Ammon's horn (tissue), 1 donor: Measurements from ENCODE around the gene GPRC5B.

Experiments used
- DNase-seq: peaks from one replicate; pipeline ENCODE4 v3.0.0-alpha.2; 2016; ENCODE audit warnings: low spot score

Gene GPRC5B

DNA sequence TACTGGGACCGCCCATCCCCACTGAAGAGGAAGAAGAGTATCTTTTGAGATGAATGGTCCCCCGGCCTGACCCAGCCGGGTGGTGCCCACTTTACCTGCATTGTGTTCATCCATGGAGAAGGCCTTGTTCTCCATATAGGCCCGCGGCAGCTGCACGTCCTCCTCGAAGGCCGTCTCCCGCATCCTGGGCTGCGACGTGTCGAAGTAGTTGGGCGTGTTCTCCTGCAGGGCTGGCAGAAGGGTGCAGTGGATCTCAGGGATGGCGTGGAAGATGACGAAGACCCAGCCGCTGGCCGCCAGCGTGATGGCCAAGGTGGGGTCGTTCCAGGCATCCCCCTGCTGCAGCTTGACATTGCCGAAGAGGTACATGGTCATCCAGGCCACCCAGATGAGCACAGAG is 12.9 kb downstream of the GPRC5B start:
- no peak for DNase-seq

DNA sequence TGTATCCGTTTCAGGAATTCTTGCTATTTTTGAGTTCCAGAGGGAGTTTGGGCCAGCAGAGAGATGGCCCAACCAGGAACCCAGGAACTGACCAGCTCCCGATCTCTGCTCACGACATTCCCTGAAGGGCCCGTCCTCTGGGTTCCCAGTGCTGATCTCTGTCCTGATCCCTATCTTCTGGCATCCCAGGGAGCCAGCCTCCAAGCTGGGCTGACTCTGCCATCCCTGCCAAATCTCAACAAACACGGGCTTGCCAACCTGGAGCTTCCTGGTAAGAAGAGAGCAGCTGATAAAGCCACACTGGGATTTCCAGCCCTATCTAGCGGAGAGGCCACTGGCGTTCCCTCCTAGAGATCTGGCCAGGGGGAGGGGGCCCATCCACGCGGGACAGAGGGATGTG is 16.2 kb downstream of the GPRC5B start:
- DNase-seq = no peak

DNA sequence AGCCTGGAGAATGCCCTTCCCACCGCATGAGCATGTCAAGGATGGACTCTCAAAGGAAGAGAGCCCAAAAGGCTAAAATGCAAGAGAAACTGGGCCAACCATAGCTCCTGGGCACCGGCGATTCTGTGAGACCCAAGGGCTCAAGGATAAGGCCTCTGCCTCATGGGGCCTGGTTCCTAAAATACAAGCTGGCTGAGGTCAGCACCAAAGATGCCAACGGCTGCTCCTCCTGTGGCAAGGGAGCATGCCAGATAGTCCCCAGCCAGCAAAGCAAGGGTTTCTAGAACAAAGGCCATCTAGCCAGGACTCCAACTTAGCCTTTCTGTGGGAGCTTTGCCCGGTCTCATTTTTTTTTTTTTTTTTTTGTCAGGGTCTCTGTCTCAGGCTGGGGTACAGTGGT is 20.1 kb downstream of the GPRC5B start:
- DNase-seq = no peak

DNA sequence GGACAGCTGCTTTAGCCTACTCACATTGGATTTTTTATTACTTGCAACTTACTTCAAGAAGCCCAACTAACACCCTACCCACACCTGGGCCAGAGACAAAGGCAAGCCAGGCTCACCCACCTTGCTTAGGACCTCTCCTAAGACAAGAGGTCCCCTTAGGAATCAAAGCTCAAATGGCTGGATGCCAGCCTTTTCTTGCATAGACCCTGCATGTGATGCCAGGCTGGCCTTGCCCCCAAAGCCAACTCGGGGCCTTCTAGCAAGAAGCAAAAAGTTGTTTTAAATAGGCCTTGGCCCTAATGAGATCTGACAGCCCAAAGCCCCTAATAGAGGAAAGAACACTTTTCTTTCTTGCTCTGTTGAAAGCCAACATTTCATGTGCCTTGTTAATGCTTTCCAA is 20.7 kb downstream of the GPRC5B start:
- DNase-seq = no peak

DNA sequence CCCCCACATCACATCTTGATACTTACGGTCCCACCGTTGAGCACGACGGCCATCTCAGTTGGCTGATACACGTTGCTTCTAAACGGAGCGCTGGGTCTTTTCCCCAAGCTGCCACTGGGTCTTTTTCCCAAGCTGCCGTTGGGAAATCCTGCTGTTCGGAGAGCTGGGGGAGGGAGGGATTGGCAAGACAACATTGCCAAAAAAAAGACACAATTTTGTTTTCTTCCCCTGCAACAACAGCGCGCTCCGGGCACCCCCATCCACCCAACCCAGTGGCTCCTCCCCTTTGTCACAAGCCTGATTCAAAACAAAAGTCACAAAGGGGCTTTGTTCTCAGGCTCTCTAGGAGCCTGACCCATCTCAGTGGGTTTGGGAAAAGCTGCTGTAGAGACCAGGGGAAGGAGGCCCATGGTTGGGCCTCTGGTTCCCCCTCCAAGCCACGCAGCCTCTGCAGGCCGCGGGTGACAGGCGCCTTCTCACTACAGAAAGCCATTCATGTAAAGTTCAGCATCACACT is 22.8 kb downstream of the GPRC5B start:
- peak; percentile 94 for DNase-seq

DNA sequence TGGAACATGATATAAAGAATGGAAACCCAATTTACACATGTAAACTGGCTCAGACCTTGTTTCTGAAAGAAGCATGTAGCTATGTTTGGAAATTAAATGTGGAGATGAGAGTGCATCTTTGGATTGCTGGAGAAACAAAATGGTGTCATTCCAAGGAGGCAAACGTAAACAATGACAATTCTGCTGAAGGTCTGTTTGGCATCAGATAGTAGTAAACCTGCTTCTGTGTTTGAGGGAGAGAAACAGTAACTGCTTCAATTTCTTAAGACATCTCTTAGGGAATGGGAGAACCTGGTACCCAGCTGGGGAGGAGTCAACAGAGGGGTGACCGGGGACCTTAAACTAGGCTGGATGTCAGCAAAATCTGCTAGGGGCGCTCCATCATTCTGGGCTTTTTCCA is 23.5 kb downstream of the GPRC5B start:
- no peak for DNase-seq

DNA sequence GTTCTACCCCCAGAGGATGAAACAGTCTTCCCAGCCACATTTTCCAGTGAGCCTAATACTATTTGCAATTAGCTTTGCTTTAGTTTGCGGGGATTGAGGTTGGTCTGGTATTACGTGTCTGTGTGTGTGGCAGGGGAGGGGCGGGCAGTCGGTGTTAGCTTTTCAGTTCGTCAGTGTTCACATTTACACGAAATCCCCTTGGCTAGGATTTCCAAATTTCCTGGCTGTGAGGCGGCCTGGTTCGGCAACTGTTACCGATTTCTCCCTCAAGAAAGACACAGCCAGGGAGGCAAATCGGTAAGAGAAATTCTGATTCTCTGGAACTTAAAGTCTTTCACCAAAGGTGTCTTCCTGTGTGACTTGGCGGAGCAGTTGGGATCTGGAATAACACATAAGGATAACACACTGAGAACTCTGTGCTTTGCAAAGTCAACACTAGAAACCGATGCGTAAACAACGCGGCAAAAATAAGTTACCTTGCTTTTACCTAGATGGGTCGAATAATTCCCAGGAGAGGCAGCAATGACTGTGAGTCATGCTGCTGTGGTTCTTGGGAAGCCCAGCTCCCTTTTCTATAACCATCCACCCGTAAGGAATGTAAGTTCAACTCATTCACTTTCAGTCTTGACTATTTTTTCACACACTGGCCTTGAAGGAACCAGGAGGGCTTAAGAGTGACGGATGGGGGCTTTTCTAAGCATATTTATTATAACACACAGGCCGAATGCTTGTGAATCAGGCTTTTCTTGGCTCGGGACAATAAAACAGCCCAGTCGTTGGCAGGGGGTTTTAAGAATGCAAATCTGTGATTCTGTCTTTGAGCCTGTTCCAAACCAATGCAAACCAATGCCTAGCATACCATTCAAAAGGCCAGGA is 24.2 kb downstream of the GPRC5B start:
- DNase-seq = no peak

DNA sequence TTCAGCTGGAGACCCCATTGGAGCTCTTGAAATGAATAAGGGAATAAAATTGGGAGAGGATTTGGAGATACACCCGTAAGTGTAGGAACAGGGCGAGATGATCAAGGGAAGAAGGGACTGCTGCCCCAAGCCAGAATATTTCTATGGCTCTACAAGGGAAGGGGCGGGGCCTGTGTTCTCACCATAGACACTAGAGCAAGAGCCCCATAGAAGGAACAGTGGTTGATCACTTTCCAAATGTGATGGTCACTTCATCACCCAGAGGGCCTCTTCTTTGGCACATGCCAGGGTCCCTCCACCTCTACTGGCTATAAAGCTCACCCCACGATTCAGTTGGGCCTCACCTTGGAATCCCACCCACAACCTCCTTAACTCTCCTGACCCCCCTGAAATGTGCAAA is 25.0 kb downstream of the GPRC5B start:
- DNase-seq = no peak

DNA sequence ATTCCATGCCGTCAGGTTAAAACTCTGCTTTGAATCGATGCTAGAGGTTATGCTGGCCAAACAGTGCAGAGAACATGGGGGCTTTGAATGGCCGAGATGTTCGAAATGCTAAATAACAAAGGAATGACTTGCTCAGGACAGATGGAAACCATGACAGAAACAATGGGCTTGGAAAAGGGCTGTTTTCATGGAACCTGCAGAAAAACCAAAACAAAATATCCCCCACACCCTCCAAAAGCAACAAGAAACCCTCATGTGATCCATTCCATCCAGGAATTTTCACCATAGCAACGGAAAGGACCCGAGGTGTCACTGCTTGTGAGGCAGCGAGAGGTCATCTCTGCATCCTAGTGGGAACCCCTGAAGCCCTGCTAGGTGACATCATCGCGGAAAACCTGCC is 25.5 kb downstream of the GPRC5B start:
- no peak for DNase-seq

DNA sequence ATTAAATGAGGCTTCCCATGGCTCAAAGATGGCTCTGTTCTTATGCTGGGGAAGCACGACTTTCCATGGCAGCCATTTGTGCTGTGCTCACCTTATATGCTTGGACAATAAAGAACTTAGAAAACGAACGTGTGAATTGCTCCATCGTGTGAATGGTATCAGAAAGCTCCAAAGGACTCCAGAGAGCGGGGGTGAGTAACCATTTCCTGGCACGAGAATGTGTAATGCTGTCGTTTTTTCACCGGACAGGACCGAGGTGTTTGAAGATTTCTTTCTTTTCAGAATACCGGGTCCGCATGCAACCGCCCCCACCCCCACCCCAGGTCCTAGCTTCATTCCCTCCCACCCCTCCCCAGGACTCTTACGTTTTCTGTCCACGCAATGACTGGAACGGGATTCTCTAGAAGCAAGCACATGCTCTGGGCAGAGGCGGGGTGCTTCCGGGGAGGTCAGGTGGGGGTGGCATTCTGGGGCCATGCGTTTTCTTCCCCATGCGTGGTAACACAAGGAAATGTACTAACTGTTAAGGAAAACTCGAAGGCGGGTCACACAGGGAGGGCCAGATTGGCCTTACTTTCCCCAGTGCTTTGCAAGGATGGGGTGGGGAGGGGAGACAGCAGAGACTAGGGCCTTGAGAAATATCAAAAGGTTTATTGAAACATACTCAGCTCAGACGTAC is 26.2 kb downstream of the GPRC5B start:
- DNase-seq = no peak

DNA sequence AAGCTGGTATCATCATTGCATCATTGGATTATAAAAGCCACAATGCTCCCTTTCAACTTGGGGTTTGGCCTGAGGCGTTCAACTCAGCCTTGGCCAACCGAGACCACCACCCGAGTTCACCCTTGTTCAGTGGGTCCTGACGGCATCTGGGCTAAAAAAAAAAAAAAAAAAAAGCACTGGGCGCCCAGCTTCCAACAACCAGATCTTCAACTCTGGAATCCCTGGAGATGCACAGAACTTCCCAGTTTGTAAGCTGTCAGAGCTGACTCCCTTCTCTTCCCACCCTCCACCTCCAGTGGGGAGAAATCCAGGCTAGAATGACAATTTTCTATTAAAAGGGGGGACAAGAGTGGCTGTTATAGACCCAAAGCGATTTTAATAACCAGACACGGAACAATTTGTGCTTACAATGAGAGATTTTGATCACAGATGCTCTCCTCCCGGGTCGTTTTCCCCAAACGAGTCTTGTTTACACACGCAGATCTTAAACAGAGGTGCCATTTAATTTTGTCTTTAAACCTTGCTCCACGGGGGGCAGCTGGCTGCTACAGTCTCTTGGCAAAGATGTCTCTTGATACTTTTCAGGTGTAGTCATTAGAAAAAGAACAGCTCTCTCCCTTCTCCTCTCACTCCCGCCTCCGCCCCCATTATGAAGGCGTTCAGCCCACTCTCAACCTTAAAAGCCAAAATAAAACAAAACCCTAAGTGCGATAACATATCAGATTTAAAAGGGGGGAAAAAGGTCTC is 26.9 kb downstream of the GPRC5B start:
- no peak for DNase-seq

DNA sequence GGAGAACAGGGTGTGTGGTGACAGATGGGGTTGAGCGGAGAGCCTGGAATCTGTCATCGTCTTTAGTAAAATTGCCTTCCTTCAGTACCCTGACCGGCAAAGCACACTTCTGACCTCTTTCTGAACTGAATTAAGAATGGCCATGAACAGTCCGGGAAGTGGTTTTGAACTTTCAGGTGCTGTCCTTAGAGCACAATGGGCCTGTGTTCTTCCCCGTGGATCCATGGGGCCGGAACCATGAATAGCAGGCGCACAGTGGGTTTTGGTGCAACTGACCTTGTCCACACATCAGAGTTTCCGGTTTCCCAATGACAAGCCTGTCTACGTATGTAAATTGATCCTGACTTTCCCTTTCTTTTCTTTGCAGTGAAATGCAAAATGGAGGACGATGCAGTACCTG is 28.5 kb downstream of the GPRC5B start:
- no peak for DNase-seq

DNA sequence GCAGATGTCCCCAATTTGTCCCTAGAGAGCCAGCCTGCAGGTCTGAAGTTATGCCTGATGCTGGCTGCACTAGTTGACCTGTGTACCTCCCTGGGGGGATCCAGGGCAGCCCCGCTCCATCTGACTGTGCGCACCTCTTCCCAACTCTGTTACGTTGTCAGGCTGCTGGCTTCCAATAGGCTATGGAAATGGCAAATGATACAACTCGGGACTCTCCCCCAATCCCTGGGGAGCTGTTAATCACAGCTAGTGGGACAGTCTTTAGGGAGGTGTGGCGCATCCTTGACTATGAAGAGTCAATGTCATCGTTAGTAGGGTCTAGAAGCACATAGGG is 30.1 kb downstream of the GPRC5B start:
- no peak for DNase-seq

DNA sequence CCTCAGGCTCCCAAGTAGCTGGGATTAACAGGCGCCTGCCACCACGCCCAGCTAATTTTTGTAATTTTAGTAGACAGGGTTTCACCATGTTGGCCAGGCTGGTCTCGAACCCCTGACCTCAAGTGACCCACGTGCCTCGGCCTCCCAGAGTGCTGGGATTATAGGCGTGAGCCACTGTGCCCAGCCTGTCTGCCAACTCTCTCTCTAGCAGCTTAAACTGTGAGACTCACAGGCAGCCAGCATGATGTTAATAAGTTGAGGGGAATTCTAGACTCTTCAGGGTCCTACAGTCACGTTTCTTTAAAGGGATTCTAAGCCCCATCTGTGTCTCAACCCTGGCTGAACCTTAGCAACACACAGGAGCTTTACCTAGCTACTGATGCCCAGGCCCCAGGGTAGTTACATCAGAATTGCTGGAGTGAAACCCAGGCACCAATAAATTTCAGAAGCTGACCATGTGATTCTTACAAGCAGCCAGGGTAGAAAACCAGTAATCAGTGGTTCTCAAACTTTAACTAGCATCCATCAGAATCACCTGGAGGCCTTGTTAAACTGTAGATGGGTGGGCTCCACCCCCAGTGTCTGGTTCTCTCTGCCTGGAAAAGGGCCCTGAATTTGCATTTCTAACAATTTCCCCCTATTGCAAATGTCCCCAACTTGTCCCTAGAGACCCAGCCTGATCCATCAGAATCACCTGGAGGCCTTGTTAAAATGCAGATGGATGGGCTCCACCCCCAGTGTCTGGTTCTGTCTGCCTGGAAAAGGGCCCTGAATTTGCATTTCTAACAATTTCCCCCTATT is 30.7 kb downstream of the GPRC5B start:
- no peak for DNase-seq

DNA sequence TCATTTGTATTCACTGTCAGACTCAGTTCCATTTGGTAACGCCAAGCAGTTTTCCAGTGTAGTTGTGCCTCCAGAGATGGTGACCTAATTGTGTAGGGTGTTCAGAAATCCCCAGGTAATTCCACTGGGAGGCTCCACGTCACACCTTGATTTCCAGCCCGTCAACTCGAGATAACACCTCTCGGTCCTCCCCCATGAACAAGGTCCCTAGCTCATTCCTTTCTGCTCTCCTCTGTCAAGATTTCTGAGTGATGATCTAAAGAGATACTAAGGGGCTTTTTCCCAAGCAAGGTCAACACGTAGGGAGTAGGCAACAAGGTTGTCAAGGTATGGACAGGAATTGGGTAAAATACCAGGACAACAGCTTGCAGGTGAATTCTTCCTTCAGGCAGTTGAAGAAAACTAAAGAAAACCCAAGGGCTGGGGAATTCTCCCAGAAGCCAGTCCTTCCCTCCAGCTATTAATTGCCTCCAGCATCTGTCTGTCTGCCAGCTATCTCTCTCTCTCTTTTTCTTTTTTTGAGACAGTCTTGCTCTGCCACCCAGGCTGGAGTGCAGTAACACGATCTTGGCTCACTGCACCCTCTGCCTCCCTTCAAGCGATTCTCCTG is 31.4 kb downstream of the GPRC5B start:
- no peak for DNase-seq

DNA sequence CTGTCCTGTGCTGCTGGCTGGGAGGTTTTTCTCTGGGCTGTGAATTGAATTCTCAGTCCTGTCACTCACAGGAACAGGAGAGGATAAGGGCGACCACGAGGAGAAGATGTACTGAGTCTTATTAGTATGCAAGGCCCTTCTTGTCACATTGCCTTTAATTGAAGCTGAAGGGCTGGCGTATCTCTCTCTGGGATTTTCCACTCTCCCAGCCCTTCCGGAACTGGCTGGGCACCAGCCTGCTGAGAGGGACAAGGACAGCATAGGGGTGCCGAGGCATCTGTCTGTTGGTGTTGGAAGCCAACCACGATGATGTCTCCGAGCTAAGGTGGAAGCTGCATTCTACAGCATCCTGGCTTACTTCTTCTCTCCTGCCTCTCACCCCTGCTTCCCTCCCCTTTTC is 33.2 kb downstream of the GPRC5B start:
- DNase-seq = peak; percentile 91

DNA sequence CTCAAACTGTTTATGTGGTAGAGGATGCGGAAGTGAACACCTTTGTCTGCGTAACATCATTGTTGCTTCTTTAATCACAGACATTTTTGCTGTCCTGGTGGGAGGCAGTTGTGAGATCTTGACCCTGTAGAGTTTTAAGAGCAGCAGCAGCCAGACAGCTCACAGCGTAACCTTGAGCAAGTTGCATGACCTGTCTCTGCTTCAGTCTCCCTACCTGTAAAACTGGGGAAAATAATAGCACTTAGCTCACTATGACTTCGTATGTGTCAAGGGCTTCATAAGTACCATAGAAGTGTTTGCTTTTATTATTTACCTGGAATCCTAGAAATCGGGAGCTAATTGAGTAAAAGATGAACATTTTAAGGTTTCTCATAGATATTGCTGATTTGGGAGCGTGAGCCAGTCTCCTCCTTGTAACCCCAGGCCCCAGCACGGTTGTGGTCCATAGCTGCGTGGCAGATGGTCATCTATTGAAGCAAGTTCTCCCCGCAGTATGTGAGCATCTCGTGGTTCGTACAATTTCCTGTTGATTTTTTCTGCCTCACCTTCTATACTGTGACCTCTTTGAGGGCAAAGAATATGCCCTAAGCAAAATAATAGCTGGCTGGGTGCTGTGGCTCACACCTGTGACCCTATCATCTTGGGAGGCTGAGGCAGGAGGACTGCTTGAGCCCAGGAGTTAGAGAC is 34.4 kb downstream of the GPRC5B start:
- DNase-seq = no peak

DNA sequence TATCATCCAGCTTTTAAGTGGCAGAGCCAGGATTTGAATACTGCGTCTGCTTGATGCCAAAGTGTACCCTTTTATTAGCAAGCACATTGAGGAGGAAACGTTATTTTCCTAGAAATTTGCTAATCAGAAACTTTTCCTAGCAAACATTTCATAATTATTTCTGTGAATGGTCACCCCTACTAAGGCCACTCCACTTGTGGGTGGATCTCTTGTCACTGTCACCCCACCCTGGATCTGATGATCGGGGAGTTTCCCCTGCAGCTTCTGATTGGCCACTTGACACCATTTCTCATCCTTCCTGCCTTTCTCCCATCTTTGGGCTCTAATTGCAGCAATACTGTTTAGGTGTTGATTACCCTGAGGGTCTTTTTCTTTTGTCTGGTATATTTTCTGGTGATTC is 35.9 kb downstream of the GPRC5B start:
- no peak for DNase-seq

DNA sequence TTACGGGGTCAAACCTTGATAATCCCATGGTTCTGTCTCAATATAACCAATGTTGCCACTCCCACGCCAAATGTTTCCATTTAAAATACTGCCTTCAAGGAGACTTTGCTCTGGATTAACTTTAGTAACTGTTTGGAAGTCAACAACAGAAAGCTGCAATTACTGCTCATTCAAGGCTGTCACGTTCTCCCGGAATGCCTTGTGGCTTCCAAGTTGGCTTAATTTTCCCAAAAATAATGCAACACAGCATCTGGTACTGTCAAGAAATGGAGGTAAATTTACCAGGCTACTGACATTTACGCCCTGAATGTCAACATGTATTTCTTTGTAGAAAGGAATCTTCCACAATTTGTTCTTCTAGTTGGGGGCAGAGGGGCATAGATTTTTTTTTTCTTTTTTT is 38.2 kb downstream of the GPRC5B start:
- no peak for DNase-seq

DNA sequence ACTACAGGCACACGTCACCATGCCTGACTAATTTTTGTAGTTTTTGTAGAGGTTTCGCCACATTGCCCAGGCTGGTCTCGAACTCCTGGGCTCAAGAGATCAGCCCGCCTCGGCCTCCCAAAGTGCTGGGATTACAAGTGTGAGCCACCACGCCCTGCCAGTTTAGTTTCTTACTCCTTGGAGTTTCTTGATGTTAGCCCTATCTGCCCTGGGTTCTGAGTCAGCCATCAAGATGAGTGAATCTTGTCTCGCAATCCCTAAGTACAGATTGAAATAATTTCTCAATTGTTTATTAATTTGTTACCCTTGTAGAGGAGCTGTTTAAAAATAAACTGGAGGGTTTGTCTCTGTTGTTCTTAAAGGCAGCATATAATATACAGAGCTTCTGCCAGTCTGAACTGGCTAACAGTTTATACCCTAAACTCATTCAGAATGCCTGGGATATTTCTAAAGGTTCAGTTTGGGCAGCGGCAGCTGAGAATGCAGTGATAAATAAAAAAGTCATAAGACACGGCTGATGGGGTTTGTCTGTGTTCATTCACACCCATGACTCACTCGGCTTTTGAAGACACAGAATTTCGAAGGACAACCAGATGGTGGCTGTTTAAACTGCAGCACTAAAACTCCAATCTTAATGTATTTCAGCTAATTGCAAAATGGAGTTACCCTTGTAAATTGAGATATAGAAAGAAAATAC is 39.6 kb downstream of the GPRC5B start:
- peak; percentile 60 for DNase-seq
